Activated B cell treated with CpG ODN at 0.5 μM for 24 hours (primary cell): ENCODE results near the gene SERPINA9. TPM values are rescaled to one million over a fixed set of nuclear protein-coding genes. Genes with fewer than 3 reads are reported as not detected.

Source experiments
- ATAC-seq: fragments of 200-7000 bp; cut with Tn5 transposase; one replicate; pipeline ENCODE4 v1.10.0; 2021; ENCODE audit warnings: low read depth, mild to moderate bottlenecking, moderate library complexity
- CTCF ChIA-PET: fragments of 350-600 bp; sonication (Branson Sonifier 250); formaldehyde crosslinking; loops from one replicate; lab custom pipeline; 2021; ENCODE audit warnings: antibody characterized with exemption; lab: Charles Lee
- POLR2A ChIA-PET: fragments of 350-600 bp; sonication (Branson Sonifier 250); formaldehyde crosslinking; loops from one replicate; lab custom pipeline; 2021; ENCODE audit warnings: antibody characterized with exemption; lab: Charles Lee
- DNase-seq: peaks from one replicate; pipeline ENCODE4 v3.0.0; 2022
- H3K27ac Mint-ChIP-seq: one replicate; pipeline ENCODE4 v1.8.0; 2020; ENCODE audit warnings: mixed read lengths
- H3K27me3 Mint-ChIP-seq: one replicate; pipeline ENCODE4 v1.8.0; 2021; ENCODE audit warnings: mixed read lengths
- H3K36me3 Mint-ChIP-seq: one replicate; pipeline ENCODE4 v1.8.0; 2021; ENCODE audit warnings: low read depth, mixed read lengths
- H3K4me1 Mint-ChIP-seq: one replicate; pipeline ENCODE4 v1.8.0; 2021; ENCODE audit warnings: mixed read lengths
- H3K4me3 Mint-ChIP-seq: one replicate; pipeline ENCODE4 v1.8.0; 2020; ENCODE audit warnings: mild to moderate bottlenecking, mixed read lengths
- H3K9me3 Mint-ChIP-seq: one replicate; pipeline ENCODE4 v1.8.0; 2020; ENCODE audit warnings: mixed read lengths
- intact Hi-C: fragments of 100-400 bp; cut with micrococcal nuclease; formaldehyde crosslinking; loops from one replicate; pipeline ENCODE4 v1.15.1; 2024
- total RNA-seq: library from RNA; stranded (reverse); gene quantifications from 2 replicates; pipeline ENCODE4 v1.2.3, GENCODE V29; 2022
- TF ChIP-seq, protein P1 (sequence below): fragments of 200-600 bp; IDR thresholded peaks from one replicate; pipeline ENCODE4 v1.8.0; 2022; ENCODE audit warnings: antibody characterized with exemption, mild to moderate bottlenecking

SERPINA9 gene
- total RNA-seq, 1 donor from 2014 or later, result 0.40 TPM

DNA sequence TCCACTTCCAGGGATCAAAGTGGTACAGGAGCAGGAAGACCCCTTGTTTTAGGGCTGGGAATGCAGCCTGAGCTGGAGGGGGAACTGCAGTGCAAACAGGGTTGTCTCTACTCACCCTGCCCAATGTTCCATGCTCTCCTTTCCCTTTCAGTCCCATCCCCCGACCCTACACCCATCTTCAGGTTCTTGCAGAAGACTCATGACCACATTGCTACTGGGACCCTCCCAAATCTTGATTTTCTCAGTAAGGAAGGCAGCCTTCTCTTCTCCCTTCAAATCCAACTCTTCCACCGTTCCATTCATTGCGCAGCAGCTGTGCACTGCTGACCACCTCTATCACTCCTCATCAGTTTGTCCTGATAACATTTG is 25.3 kb downstream of the SERPINA9 start:
- no peak overlapping the region for H3K27ac Mint-ChIP-seq
- peaks cover 3% of the 10 kb centered on the region for H3K9me3 Mint-ChIP-seq
- CTCF ChIA-PET, result no interaction called here
- H3K27me3 Mint-ChIP-seq, result peaks cover 5% of the 10 kb centered on the region
- intact Hi-C loops, result no loop called here
- TF ChIP-seq, protein P1, sequence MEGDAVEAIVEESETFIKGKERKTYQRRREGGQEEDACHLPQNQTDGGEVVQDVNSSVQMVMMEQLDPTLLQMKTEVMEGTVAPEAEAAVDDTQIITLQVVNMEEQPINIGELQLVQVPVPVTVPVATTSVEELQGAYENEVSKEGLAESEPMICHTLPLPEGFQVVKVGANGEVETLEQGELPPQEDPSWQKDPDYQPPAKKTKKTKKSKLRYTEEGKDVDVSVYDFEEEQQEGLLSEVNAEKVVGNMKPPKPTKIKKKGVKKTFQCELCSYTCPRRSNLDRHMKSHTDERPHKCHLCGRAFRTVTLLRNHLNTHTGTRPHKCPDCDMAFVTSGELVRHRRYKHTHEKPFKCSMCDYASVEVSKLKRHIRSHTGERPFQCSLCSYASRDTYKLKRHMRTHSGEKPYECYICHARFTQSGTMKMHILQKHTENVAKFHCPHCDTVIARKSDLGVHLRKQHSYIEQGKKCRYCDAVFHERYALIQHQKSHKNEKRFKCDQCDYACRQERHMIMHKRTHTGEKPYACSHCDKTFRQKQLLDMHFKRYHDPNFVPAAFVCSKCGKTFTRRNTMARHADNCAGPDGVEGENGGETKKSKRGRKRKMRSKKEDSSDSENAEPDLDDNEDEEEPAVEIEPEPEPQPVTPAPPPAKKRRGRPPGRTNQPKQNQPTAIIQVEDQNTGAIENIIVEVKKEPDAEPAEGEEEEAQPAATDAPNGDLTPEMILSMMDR, result no peak
- H3K4me1 Mint-ChIP-seq, result no peaks in the 10 kb centered on the region
- DNase-seq (no peak), ATAC-seq (no peak)
- H3K4me3 Mint-ChIP-seq, result no peak overlapping the region
- no peaks in the 10 kb centered on the region for H3K36me3 Mint-ChIP-seq
- POLR2A ChIA-PET, result no interaction called here

DNA sequence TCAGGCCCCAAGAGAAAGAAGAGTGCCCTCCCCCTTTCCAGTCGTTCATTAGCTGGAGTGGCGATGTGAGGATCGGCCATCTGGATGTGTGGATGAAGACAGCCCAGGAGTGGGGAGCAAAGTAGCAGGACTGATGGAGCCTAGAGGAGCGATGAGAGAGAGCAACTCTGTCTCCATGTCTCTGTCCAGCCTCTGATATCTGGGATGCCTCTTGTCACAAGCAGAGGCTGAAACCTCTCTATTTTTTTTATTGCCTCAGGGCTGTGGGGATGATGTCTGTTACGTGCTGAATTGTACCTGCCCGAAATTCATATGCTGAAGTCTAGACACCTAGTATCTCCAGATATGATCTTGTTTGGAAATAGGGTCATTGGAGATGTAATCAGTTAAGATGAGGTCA is 26.1 kb downstream of the SERPINA9 start:
- H3K27ac Mint-ChIP-seq, result no peak overlapping the region
- CTCF ChIA-PET, result no interaction called here
- H3K27me3 Mint-ChIP-seq, result peaks cover 4% of the 10 kb centered on the region

DNA sequence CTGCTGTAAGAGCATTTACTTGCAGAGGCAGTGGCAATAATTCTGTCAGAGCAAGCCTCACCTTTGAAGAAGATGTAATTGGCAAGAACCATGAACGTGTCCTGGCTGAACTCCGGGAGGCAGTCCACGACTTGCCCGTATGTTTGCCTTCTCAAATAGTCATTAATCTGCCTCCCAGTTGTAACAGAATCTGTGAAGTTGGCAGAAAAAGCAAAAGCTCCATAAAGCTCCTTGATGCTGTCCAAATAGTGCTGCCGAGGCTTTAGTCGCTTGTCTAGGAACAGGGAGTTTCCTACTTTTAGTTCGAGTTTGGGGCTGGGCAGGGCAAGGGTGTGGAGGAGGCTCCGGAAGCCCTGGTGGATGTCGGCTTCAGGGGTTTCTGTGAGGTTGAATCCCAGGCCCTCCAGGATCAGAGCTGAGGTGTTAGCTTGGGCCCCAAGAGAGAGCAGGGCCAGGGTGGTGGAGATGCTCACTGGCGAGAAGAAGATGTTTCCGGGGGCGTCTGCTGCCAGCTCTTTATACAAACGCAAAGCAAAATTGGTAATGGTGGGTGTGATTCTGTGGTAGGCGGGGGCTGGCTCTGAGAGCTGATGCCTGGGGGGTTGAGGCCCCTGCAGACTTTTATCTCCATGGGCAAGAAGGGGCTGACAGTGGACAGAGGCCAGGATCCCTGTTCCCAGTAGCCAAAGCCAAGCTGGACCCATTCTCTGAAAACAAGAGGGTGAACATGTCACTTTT is 27.8 kb downstream of the SERPINA9 start:
- ATAC-seq (no peak), DNase-seq (no peak)
- Mint-ChIP-seq H3K9me3 (no peaks in the 10 kb centered on the region), H3K4me3 (no peak overlapping the region), H3K27me3 (peaks cover 2% of the 10 kb centered on the region), H3K4me1 (no peaks in the 10 kb centered on the region), H3K27ac (no peak overlapping the region), H3K36me3 (no peaks in the 10 kb centered on the region)
- TF ChIP-seq, protein P1, result no peak
- ChIA-PET CTCF (no interaction called here), POLR2A (no interaction called here)
- intact Hi-C loops, result no loop called here

More for the DNA sequence above, 26.1 kb downstream of the SERPINA9 start:
- POLR2A ChIA-PET, result no interaction called here
- Mint-ChIP-seq H3K36me3 (no peaks in the 10 kb centered on the region), H3K4me3 (no peak overlapping the region), H3K4me1 (no peaks in the 10 kb centered on the region), H3K9me3 (peaks cover 3% of the 10 kb centered on the region)
- intact Hi-C loops, result no loop called here
- TF ChIP-seq, protein P1, result no peak
- ATAC-seq (no peak), DNase-seq (no peak)

DNA sequence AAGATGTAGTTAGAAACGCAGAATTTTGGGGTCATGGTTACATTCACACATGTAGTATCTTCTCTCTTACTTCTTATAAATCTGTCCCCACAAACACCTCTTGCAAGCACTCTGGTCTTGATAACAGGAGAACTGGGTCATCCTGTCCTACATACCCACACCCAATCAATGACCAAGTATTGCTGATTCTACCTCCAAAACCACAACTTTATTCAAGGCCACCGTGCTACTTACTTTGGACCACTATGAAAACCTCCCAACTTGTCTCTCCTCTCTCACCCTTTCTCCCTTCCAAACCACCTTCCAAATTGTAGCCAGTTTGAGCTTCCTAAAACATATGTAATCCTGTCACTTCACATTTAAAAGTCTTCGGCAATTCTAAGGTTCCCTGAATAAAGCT is 28.8 kb downstream of the SERPINA9 start:
- Mint-ChIP-seq H3K27ac (no peak overlapping the region), H3K9me3 (no peaks in the 10 kb centered on the region), H3K4me3 (no peak overlapping the region), H3K36me3 (no peaks in the 10 kb centered on the region), H3K4me1 (no peaks in the 10 kb centered on the region), H3K27me3 (peaks cover 2% of the 10 kb centered on the region)
- TF ChIP-seq, protein P1, result no peak
- POLR2A ChIA-PET, result no interaction called here
- ATAC-seq, result no peak
- CTCF ChIA-PET, result no interaction called here
- no peak for DNase-seq
- intact Hi-C loops, result no loop called here

DNA sequence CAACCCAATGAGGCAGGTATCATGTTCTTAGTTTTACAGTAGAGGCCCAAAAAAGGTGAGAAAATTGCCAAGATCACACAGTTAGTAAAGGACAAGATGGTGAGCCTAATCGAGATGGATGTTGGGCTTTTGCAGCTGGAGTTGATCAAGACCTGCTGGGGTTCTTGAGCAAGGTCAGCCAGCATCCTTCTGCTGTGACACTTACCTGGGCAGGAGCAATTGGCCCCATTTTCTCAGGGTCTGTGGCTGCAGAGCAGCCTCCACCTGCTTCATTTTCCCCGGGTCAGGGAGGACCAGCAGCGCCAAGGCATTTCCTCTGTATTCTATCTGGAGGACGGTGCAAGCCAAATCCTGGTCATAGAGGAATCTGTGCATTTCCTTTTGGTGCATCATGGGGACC is 29.9 kb downstream of the SERPINA9 start:
- Mint-ChIP-seq H3K4me3 (no peak overlapping the region), H3K4me1 (no peaks in the 10 kb centered on the region), H3K27ac (no peak overlapping the region), H3K36me3 (no peaks in the 10 kb centered on the region), H3K27me3 (peaks cover 2% of the 10 kb centered on the region), H3K9me3 (no peaks in the 10 kb centered on the region)
- no peak for DNase-seq
- TF ChIP-seq, protein P1, result no peak
- CTCF ChIA-PET, result no interaction called here
- intact Hi-C loops, result no loop called here
- ATAC-seq, result no peak
- POLR2A ChIA-PET, result no interaction called here
